BE2C (cell line): Measurements from ENCODE around the gene LONP2.
"Not testable (repeated sequence)": the region's sequence is repeated elsewhere in the genome, so short reads cannot be mapped to it uniquely, and the experiment has no call there.

ENCODE experiments used
- DNase-seq: peaks from one replicate; pipeline ENCODE4 v3.0.0-alpha.2; 2020
- H3K27me3 ChIP-seq: fragments of 250-450 bp; sonication (Bioruptor Pico); 2 replicates; pipeline ENCODE4 v1.5.1; 2020; ENCODE audit warnings: mild to moderate bottlenecking
- H3K36me3 ChIP-seq: fragments of 250-450 bp; sonication (Bioruptor Pico); 2 replicates; pipeline ENCODE4 v1.5.1; 2020; ENCODE audit warnings: mild to moderate bottlenecking
- H3K4me1 ChIP-seq: fragments of 250-450 bp; sonication (Bioruptor Pico); 2 replicates; pipeline ENCODE4 v1.5.1; 2020
- H3K4me3 ChIP-seq: 2 replicates; pipeline ENCODE4 v1.5.1; 2011; ENCODE audit warnings: low read depth, low read length
- H3K9me3 ChIP-seq: fragments of 250-450 bp; sonication (Bioruptor Pico); 2 replicates; pipeline ENCODE4 v1.5.1; 2020
- TF ChIP-seq, protein P1 (sequence below): IDR thresholded peaks from 2 replicates; pipeline ENCODE4 v1.5.1; 2012; ENCODE audit warnings: mild to moderate bottlenecking, low read depth, low read length

Gene LONP2

GRCh38 chr16:48374255-48374654 is 130.2 kb downstream of the LONP2 start:
- Histone ChIP-seq H3K9me3 (no peaks in the 10 kb centered on the region), H3K27me3 (no peaks in the 10 kb centered on the region), H3K36me3 (no peaks in the 10 kb centered on the region), H3K4me3 (no peak overlapping the region), H3K4me1 (peaks cover 20% of the 10 kb centered on the region; the same call in 1 of the 2 replicates)
- DNase-seq: no peak
- TF ChIP-seq, protein P1, sequence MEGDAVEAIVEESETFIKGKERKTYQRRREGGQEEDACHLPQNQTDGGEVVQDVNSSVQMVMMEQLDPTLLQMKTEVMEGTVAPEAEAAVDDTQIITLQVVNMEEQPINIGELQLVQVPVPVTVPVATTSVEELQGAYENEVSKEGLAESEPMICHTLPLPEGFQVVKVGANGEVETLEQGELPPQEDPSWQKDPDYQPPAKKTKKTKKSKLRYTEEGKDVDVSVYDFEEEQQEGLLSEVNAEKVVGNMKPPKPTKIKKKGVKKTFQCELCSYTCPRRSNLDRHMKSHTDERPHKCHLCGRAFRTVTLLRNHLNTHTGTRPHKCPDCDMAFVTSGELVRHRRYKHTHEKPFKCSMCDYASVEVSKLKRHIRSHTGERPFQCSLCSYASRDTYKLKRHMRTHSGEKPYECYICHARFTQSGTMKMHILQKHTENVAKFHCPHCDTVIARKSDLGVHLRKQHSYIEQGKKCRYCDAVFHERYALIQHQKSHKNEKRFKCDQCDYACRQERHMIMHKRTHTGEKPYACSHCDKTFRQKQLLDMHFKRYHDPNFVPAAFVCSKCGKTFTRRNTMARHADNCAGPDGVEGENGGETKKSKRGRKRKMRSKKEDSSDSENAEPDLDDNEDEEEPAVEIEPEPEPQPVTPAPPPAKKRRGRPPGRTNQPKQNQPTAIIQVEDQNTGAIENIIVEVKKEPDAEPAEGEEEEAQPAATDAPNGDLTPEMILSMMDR: no peak

GRCh38 chr16:48377301-48377700 is 133.2 kb downstream of the LONP2 start:
- not testable (repeated sequence) for H3K36me3 ChIP-seq, DNase-seq, H3K27me3 ChIP-seq, H3K4me3 ChIP-seq, H3K9me3 ChIP-seq
- peaks cover 13% of the 10 kb centered on the region; the same call in 1 of the 2 replicates for H3K4me1 ChIP-seq

GRCh38 chr16:48378276-48378675 is 134.2 kb downstream of the LONP2 start:
- TF ChIP-seq, protein P1: no peak
- H3K36me3 ChIP-seq: no peaks in the 10 kb centered on the region
- no peak overlapping the region for H3K4me3 ChIP-seq
- no peaks in the 10 kb centered on the region for H3K27me3 ChIP-seq
- no peak for DNase-seq
- H3K9me3 ChIP-seq: no peaks in the 10 kb centered on the region
- peaks cover 13% of the 10 kb centered on the region; the same call in 1 of the 2 replicates for H3K4me1 ChIP-seq

DNA sequence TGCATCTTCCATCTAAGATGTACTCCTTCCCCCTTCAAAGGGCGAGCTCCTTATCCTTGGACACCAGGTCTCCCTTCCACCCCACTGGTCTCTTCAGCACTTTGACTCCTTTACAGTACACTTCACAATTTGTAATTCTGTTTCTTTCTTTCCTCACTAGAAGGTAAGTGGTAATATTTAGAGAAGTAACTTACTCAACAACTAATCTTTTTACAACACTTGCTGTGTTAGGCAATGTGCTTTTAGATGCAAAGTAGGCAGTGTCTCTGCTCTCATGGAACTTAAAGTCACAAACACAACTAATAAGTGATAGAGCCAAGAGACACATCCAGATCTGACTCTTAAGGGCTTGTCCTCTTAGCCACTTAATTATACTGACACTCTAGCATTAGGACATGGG is 134.7 kb downstream of the LONP2 start:
- DNase-seq: no peak
- Histone ChIP-seq H3K4me1 (peaks cover 7% of the 10 kb centered on the region; the same call in 1 of the 2 replicates), H3K4me3 (no peak overlapping the region)

GRCh38 chr16:48381201-48381600 is 137.1 kb downstream of the LONP2 start:
- Histone ChIP-seq H3K36me3 (peaks cover 3% of the 10 kb centered on the region; the same call in 1 of the 2 replicates), H3K4me3 (no peak overlapping the region), H3K4me1 (no peaks in the 10 kb centered on the region), H3K9me3 (no peaks in the 10 kb centered on the region), H3K27me3 (no peaks in the 10 kb centered on the region)
- TF ChIP-seq, protein P1: no peak
- no peak for DNase-seq

More for the DNA sequence above, 134.7 kb downstream of the LONP2 start:
- TF ChIP-seq, protein P1: no peak
- Histone ChIP-seq H3K27me3 (no peaks in the 10 kb centered on the region), H3K9me3 (no peaks in the 10 kb centered on the region), H3K36me3 (no peaks in the 10 kb centered on the region)

DNA sequence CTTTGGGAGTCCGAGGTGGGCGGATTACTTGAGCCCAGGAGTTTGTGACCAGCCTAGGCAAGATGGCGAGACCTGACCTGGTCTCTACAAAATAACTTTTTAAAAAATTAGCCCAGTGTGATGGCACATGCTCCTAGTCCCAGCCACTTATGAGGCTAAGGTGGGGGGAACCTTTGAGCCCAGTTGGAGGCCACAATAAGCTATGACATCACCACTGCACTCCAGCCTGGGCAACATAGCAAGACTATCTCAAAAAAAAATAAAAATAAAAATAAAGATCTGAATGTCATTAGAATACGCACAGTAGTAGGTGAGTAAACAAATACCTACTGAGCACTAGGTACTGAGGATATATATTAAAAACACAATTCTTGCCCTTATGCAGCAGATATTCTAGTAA is 138.0 kb downstream of the LONP2 start:
- H3K36me3 ChIP-seq: peaks cover 3% of the 10 kb centered on the region; the same call in 1 of the 2 replicates
- no peak overlapping the region for H3K4me3 ChIP-seq

More for the DNA sequence above, 138.0 kb downstream of the LONP2 start:
- no peaks in the 10 kb centered on the region for H3K9me3 ChIP-seq
- H3K27me3 ChIP-seq: no peaks in the 10 kb centered on the region
- TF ChIP-seq, protein P1: no peak
- DNase-seq: no peak
- H3K4me1 ChIP-seq: no peaks in the 10 kb centered on the region
